Lower leg skin (tissue), 4 donors: Measurements from ENCODE around the gene ERG28. TPM values are rescaled to one million over a fixed set of nuclear protein-coding genes. Genes with fewer than 3 reads are reported as not detected.
A peak's percentile ranks its signal among the peaks of the same experiment; 100 is the strongest.

Source experiments
- DNase-seq, 2 donors: peaks; one replicate each; pipeline ENCODE4 v3.0.0-alpha.2; 2019; ENCODE audit warnings: low spot score in 2 of 2
- H3K4me3 ChIP-seq: fragments of 200-600 bp; sonication (generic); 2 replicates; pipeline ENCODE4 v1.5.1; 2017; ENCODE audit warnings: mild to moderate bottlenecking, low read depth; ENCODE audit not compliant: poor library complexity, severe bottlenecking
- CTCF ChIP-seq, 3 donors: fragments of 450-650 bp; IDR thresholded peaks; one replicate each; pipeline ENCODE4 v1.5.1; 2016; ENCODE audit warnings: antibody characterized with exemption in 3 of 3, mild to moderate bottlenecking in 3 of 3, moderate library complexity in 2 of 3
- POLR2A ChIP-seq, 2 donors: fragments of 450-650 bp; IDR thresholded peaks; one replicate each; pipeline ENCODE4 v1.6.1; 2016 to 2017; ENCODE audit warnings: antibody characterized with exemption in 2 of 2, mild to moderate bottlenecking in 1 of 2, moderate library complexity in 1 of 2
- WGBS, 2 donors: methylation state at CpG; one replicate each; pipeline ENCODE4 v1.1.5; 2018; 5-methylcytosine and 5-hydroxymethylcytosine counted together
- intact Hi-C: fragments of 100-400 bp; cut with DNase I; formaldehyde crosslinking; loops from one replicate; pipeline ENCODE4 v1.15.0; 2023; ENCODE audit warnings: low total_unique reads
- total RNA-seq, 4 donors: library from RNA; depleted of rRNA; stranded (reverse); fragments of >200 nt; gene quantifications; one replicate each; pipeline ENCODE4 v1.1.0, GENCODE V29; 2016

The ERG28 gene
- total RNA-seq, 4 donors from 2014 or later, result 11.7 to 14.2 (median 12.2) TPM

DNA sequence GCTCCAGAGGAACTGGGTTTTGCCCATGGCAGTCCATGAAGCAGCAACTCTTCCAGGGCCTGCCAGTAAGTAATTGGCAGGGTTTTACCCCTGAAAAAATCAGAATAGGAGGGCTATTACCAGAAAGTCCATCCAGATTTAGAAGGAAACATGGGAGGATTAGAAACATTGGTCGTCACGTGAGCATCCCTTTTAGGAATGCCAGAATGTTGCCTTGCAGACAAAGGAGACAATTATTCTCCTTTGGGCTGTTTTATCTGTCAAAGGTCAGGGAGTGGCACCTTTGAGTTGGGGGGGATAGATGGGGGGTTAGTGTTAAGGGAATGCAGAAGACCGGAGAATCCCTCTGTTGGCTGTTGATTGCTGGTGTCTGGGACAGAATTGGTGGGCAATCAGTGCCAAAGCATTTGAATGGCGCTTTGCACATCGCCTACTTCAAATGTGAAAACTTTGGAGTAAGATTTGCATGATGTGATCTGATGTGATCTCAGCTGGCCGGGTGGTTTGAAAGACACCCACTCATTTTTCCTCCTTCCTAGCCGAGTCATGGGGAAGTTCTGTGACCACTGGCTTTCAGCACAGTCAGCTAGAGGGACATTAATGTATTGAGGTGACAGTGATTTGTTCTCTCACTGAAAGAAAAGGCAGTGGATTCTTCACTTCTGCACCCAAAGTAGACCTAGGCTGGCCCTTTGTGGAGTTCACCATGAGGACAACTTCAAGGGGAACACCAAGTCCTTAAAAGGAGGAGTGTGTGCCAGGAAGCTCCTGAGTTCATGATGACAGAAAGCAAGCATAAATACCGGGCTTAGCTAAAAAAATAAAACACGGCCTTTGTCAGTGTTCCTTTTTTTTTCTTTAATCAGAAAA lies 50.8 kb downstream of the ERG28 start:
- intact Hi-C loops, result no loop called here

DNA sequence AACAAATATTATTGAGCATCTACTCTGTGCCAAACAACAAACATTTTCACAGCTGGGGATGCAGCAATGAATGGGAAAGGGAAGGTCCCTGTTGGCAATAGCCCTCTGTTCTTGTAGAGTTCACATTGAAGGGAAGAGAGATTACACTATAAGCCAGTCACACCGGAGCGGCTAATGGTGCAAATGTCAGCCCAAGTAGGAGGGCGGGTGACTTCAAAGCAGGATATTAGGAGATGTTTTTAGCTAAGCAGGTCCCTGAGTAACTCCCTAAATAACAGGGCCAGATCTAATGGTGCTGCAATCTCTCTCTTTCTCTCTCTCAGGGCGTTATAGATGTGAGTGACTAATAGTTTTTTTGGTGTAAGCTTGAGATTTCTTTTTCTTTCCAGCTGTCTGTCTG lies 51.6 kb downstream of the ERG28 start:
- 77 to 86% methylated on average over 4 of the region's 4 CpGs for WGBS, 2 donors
- no peak for DNase-seq
- intact Hi-C loops, result no loop called here
- TF ChIP-seq POLR2A (IDR thresholded peaks at IDR 0.05) (no peak), CTCF (IDR thresholded peaks at IDR 0.05) (no peak)
- no peak overlapping the region for H3K4me3 ChIP-seq

More for the DNA sequence above, 50.8 kb downstream of the ERG28 start:
- peak in 1 of 2 donors; percentile 35 for DNase-seq
- no peak overlapping the region for H3K4me3 ChIP-seq
- WGBS, 2 donors, result 60 to 70% methylated on average over 9 of the region's 9 CpGs
- TF ChIP-seq POLR2A (IDR thresholded peaks at IDR 0.05), result no peak
- TF ChIP-seq CTCF (IDR thresholded peaks at IDR 0.05), result no peak

- intact Hi-C loops, result no loop called here
- WGBS, 2 donors, result 91 to 95% methylated on average over 12 of the region's 12 CpGs
- H3K4me3 ChIP-seq, result no peak overlapping the region
- TF ChIP-seq CTCF (IDR thresholded peaks at IDR 0.05) (no peak), POLR2A (IDR thresholded peaks at IDR 0.05) (no peak)
- no peak for DNase-seq
These were observed 52.6 kb downstream of the ERG28 start for GRCh38 chr14:75607842-75608640.

DNA sequence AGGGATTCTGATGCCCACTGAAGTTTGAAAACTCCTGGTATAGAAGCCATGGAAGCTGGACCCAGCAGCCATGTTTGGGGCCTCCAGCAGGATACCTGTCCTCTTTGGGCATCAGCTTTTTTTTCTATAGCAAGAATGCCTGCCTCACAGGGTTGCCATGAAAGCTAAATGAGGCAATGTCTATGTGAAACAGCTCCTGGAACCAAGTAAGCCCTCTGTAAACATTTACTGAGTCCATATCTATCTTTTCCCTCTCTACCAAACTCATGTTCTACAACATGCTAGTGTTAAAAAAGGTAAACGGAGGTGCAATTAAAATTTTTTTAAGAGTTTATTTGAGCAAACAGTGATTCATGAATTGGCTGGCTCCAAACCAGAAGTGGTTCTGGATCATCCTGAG lies 53.6 kb downstream of the ERG28 start:
- 87 to 96% methylated on average over 1 of the region's 1 CpG for WGBS, 2 donors
- TF ChIP-seq POLR2A (IDR thresholded peaks at IDR 0.05) (no peak), CTCF (IDR thresholded peaks at IDR 0.05) (no peak)
- DNase-seq, result no peak
- intact Hi-C loops, result no loop called here
- no peak overlapping the region for H3K4me3 ChIP-seq

DNA sequence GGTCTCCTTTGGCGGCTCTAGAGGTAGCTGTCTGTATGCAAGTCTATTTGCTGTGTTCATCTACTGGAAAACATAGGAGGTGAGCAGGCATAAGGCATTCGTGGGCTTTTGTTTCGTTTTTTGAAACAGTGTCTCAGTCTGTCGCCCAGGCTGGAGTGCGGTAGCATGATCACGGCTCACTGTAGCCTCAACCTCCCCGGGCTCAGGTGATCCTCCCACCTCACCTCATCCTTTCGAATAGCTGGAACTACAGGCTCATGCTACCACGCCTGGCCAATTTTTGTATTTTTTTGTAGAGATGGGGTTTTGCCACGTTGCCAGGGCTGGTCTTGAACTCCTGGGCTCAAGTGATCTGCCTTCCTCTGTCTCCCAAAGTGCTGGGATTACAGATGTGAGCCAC lies 54.8 kb downstream of the ERG28 start:
- H3K4me3 ChIP-seq, result no peak overlapping the region
- DNase-seq, result no peak
- intact Hi-C loops, result no loop called here
- WGBS, 2 donors, result 77 to 83% methylated on average over 10 of the region's 10 CpGs
- TF ChIP-seq POLR2A (IDR thresholded peaks at IDR 0.05), result no peak
- no peak for TF ChIP-seq CTCF (IDR thresholded peaks at IDR 0.05)
